Lung (tissue), 16 donors: ENCODE results near the gene TACR3. TPM values are rescaled to one million over a fixed set of nuclear protein-coding genes. Genes with fewer than 3 reads are reported as not detected.

ENCODE experiments used
- ATAC-seq: fragments of 200-7000 bp; cut with Tn5 transposase; one replicate; pipeline ENCODE4 v1.9.1; 2020; ENCODE audit warnings: moderate number of reproducible peaks; ENCODE audit not compliant: insufficient read depth, low FRiP score
- DNase-seq, 3 donors: peaks; one replicate each; pipeline ENCODE4 v3.0.0-alpha.2; 2013 to 2017
- H3K27ac ChIP-seq, 2 donors: one replicate each; pipeline ENCODE4 v1.5.1; 2013; ENCODE audit warnings: mild to moderate bottlenecking in 2 of 2, moderate library complexity in 2 of 2, control low read depth in 1 of 2, inconsistent platforms in 1 of 2, low read depth in 1 of 2, low read length in 1 of 2
- H3K27me3 ChIP-seq, 3 donors: one replicate each; pipeline ENCODE4 v1.5.1; 2013; ENCODE audit warnings: low read length in 2 of 3; ENCODE audit not compliant: control insufficient read depth in 3 of 3, insufficient read depth in 3 of 3
- H3K36me3 ChIP-seq, 4 donors: one replicate each; pipeline ENCODE4 v1.5.1; 2013; ENCODE audit warnings: low read length in 4 of 4, mild to moderate bottlenecking in 1 of 4, moderate library complexity in 1 of 4; ENCODE audit not compliant: control insufficient read depth in 4 of 4, insufficient read depth in 4 of 4
- H3K4me1 ChIP-seq, 5 donors: one replicate each; pipeline ENCODE4 v1.5.1; 2013; ENCODE audit warnings: low read length in 5 of 5, mild to moderate bottlenecking in 2 of 5, moderate library complexity in 1 of 5; ENCODE audit not compliant: control insufficient read depth in 5 of 5, insufficient read depth in 5 of 5
- H3K4me3 ChIP-seq: one replicate; pipeline ENCODE4 v1.5.1; 2013; ENCODE audit warnings: mild to moderate bottlenecking, control low read depth, moderate library complexity
- H3K9ac ChIP-seq, 2 donors: one replicate each; pipeline ENCODE4 v1.5.1; 2013; ENCODE audit warnings: low read length in 2 of 2, control low read depth in 1 of 2; ENCODE audit not compliant: insufficient read depth in 1 of 2
- H3K9me3 ChIP-seq, 4 donors: one replicate each; pipeline ENCODE4 v1.5.1; 2013; ENCODE audit warnings: low read length in 3 of 4, mild to moderate bottlenecking in 1 of 4, moderate library complexity in 1 of 4; ENCODE audit not compliant: control insufficient read depth in 4 of 4, insufficient read depth in 3 of 4
- WGBS, 2 donors: extraction: QIAGEN DNeasy Blood & Tissue Kit; methylation state at CpG; one replicate each; pipeline ENCODE4 v1.1.7; 2013; 5-methylcytosine and 5-hydroxymethylcytosine counted together
- long read RNA-seq, 5 donors: transcript quantifications; one replicate each; lab custom pipeline, GENCODE V29; 2026
- polyA plus RNA-seq, 2 donors: library from polyadenylated mRNA; stranded (reverse); fragments of 200-250 nt; gene quantifications; one replicate each; pipeline ENCODE4 v1.2.1, GENCODE V29; 2013
- total RNA-seq, 2 donors: library from RNA; depleted of rRNA in 1 of 2; stranded (reverse); fragments of >200 nt in 1 of 2; gene quantifications; one replicate each; pipeline ENCODE4 v1.2.1, GENCODE V29; 2014 to 2021
- TF ChIP-seq, protein P1 (sequence below): IDR thresholded peaks from 2 replicates; pipeline ENCODE4 v1.5.1; 2012; ENCODE audit warnings: mild to moderate bottlenecking; ENCODE audit errors: control extremely low read depth, extremely low read depth
- donor health status: control.
- donor health status: control.
- donor health status: Bipolar disorder and iron deficiency.
- donor health status: healthy.
- donor health status: DM: yes; HTN: yes; CAD: no.

TACR3 gene, protein sequence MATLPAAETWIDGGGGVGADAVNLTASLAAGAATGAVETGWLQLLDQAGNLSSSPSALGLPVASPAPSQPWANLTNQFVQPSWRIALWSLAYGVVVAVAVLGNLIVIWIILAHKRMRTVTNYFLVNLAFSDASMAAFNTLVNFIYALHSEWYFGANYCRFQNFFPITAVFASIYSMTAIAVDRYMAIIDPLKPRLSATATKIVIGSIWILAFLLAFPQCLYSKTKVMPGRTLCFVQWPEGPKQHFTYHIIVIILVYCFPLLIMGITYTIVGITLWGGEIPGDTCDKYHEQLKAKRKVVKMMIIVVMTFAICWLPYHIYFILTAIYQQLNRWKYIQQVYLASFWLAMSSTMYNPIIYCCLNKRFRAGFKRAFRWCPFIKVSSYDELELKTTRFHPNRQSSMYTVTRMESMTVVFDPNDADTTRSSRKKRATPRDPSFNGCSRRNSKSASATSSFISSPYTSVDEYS
- total RNA-seq (under 1 TPM; 0.06 to 0.11 TPM), polyA plus RNA-seq (under 1 TPM; 0.01 to 0.04 TPM)
- long read RNA-seq, donor 1 = 0 reads
- long read RNA-seq, donor 2 = 0 reads
- long read RNA-seq, donor 3 = 0 reads
- long read RNA-seq, donor 4 = 0 reads
- long read RNA-seq, donor 5, full-length matches to known transcripts = 1 of 1 reads
- long read RNA-seq, donor 5, partial matches to known transcripts = 0 of 1 reads
- long read RNA-seq, donor 5, other reads (novel, unspliced or antisense) = 0 of 1 reads

GRCh38 chr4:103719830-103720207 is at the start of gene TACR3:
Gene TACR3 (minus strand): TSS chr4:103719985. CDS start chr4:103719675, 310 bp downstream.
- H3K4me1 ChIP-seq = peaks cover 0 to 24% (median 4%) of the 10 kb centered on the region in 5 donors
- TF ChIP-seq, protein P1, sequence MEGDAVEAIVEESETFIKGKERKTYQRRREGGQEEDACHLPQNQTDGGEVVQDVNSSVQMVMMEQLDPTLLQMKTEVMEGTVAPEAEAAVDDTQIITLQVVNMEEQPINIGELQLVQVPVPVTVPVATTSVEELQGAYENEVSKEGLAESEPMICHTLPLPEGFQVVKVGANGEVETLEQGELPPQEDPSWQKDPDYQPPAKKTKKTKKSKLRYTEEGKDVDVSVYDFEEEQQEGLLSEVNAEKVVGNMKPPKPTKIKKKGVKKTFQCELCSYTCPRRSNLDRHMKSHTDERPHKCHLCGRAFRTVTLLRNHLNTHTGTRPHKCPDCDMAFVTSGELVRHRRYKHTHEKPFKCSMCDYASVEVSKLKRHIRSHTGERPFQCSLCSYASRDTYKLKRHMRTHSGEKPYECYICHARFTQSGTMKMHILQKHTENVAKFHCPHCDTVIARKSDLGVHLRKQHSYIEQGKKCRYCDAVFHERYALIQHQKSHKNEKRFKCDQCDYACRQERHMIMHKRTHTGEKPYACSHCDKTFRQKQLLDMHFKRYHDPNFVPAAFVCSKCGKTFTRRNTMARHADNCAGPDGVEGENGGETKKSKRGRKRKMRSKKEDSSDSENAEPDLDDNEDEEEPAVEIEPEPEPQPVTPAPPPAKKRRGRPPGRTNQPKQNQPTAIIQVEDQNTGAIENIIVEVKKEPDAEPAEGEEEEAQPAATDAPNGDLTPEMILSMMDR = no peak
- H3K27me3 ChIP-seq = peaks cover 0 to 4% (median 0%) of the 10 kb centered on the region in 3 donors
- DNase-seq (peak; percentile 87 to 94 (median 94)), ATAC-seq (peak; percentile 29)
- no peak within 1 kb of the TSS for H3K4me3 ChIP-seq
- WGBS, 2 donors = 3 to 5% methylated on average over 20 of the region's 20 CpGs
- peak within 1 kb of the TSS in 1 of 2 donors; percentile 50 for H3K9ac ChIP-seq
- no peak within 1 kb of the TSS for H3K27ac ChIP-seq
- peaks cover 0 to 5% (median 0%) of the 10 kb centered on the region in 4 donors for H3K9me3 ChIP-seq
- no peaks in the 10 kb centered on the region for H3K36me3 ChIP-seq

DNA sequence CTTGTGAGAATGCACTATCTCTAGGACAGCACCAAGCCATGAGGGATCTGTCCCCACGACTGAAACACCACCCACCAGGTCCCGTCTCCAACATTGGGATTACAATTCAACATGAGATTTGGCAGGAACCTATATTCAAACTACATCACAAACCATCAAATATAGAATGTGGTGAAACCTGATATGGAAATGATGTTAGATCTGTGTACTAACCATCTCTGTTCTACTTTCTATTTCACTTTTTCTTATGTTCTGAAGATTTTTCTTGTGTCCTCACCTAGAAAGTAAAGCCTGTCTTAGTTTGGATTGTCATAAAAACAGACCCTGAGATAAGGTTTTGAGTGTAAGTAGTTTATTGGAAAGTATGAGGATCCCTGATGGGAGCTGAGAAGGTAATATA is 37.8 kb upstream of the TACR3 start:
- H3K4me3 ChIP-seq = no peak overlapping the region
- ATAC-seq (no peak), DNase-seq (no peak)
- H3K4me1 ChIP-seq = no peaks in the 10 kb centered on the region
- H3K9ac ChIP-seq = no peak overlapping the region
- 79 to 85% methylated on average over 2 of the region's 2 CpGs for WGBS, 2 donors
- no peaks in the 10 kb centered on the region for H3K27me3 ChIP-seq
- no peaks in the 10 kb centered on the region for H3K36me3 ChIP-seq
- no peaks in the 10 kb centered on the region for H3K9me3 ChIP-seq
- TF ChIP-seq, protein P1 = no peak
- H3K27ac ChIP-seq = no peak overlapping the region

- ATAC-seq (no peak), DNase-seq (no peak)
- no peaks in the 10 kb centered on the region for H3K27me3 ChIP-seq
- no peak overlapping the region for H3K27ac ChIP-seq
- no peak overlapping the region for H3K9ac ChIP-seq
- H3K9me3 ChIP-seq = peaks cover 0 to 2% (median 0%) of the 10 kb centered on the region in 4 donors
- H3K4me3 ChIP-seq = no peak overlapping the region
- TF ChIP-seq, protein P1 = no peak
- H3K4me1 ChIP-seq = no peaks in the 10 kb centered on the region
- no peaks in the 10 kb centered on the region for H3K36me3 ChIP-seq
These were observed 37.0 kb upstream of the TACR3 start for GRCh38 chr4:103756741-103757140.
